ENCODE data around the gene IKBKG. TPM values are rescaled to one million over a fixed set of nuclear protein-coding genes. Genes with fewer than 3 reads are reported as not detected.
"Not testable (repeated sequence)": the region's sequence is repeated elsewhere in the genome, so short reads cannot be mapped to it uniquely, and the experiment has no call there.

IKBKG gene
- polyA plus RNA-seq, 1 of the 3 experiments (the other 2 are of a cell fraction): 36.4 TPM

DNA sequence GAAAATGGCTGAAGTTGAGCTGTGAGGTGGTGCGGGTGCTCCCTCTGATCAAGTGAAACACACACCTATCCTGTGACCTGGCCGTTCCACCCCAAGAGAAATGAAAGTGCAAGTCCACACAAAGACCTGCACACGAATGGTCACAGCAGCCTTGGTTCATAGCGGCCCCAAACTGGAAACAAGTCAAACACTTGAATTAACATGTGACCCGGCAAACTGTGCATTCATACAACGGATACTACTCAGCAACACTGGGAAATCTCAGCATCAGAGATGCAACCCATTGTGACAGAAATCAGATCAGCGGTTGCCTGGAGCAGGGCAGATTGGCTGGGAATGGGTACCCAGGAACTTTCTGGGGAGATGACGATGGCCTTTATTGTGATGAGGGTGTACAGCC is 8.3 kb upstream of the IKBKG start:
- TF ChIP-seq SMC3 (IDR thresholded peaks at IDR 0.05; ENCODE audit: low read depth, low read length): no peak
- no peak for TF ChIP-seq ELF1 (IDR thresholded peaks at IDR 0.05)
- TF ChIP-seq, protein P1, sequence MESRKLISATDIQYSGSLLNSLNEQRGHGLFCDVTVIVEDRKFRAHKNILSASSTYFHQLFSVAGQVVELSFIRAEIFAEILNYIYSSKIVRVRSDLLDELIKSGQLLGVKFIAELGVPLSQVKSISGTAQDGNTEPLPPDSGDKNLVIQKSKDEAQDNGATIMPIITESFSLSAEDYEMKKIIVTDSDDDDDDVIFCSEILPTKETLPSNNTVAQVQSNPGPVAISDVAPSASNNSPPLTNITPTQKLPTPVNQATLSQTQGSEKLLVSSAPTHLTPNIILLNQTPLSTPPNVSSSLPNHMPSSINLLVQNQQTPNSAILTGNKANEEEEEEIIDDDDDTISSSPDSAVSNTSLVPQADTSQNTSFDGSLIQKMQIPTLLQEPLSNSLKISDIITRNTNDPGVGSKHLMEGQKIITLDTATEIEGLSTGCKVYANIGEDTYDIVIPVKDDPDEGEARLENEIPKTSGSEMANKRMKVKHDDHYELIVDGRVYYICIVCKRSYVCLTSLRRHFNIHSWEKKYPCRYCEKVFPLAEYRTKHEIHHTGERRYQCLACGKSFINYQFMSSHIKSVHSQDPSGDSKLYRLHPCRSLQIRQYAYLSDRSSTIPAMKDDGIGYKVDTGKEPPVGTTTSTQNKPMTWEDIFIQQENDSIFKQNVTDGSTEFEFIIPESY (IDR thresholded peaks at IDR 0.05; ENCODE audit: borderline replicate concordance, low read depth): no peak
- peak; percentile 69 for TF ChIP-seq TCF12 (IDR thresholded peaks at IDR 0.05)
- no peak for TF ChIP-seq EZH2phosphoT487 (IDR thresholded peaks at IDR 0.05; ENCODE audit: borderline replicate concordance, low read depth)
- TF ChIP-seq, protein P2, sequence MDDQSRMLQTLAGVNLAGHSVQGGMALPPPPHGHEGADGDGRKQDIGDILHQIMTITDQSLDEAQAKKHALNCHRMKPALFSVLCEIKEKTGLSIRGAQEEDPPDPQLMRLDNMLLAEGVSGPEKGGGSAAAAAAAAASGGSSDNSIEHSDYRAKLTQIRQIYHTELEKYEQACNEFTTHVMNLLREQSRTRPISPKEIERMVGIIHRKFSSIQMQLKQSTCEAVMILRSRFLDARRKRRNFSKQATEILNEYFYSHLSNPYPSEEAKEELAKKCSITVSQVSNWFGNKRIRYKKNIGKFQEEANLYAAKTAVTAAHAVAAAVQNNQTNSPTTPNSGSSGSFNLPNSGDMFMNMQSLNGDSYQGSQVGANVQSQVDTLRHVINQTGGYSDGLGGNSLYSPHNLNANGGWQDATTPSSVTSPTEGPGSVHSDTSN (IDR thresholded peaks at IDR 0.05): peak; percentile 62
- TF ChIP-seq GATA2 (CRISPR knock-in tag; IDR thresholded peaks at IDR 0.05): peak; percentile 62; the same call in 1 of the 2 replicates
- TF ChIP-seq SIN3A (IDR thresholded peaks at IDR 0.05; ENCODE audit: borderline replicate concordance, low read depth, low read length): 0 out of 2 replicates have a peak, but pooled peaks have one; percentile 38
- peak; percentile 61; the same call in 1 of the 2 replicates for TF ChIP-seq RCOR1 (IDR thresholded peaks at IDR 0.05; ENCODE audit: low read length)
- TF ChIP-seq EP300 (IDR thresholded peaks at IDR 0.05; ENCODE audit: borderline replicate concordance in 1 of 2, low read depth in 1 of 2, low read length in 1 of 2): peak in 1 of 2 experiments; percentile 59; a peak in 2 of 4 replicates
- TF ChIP-seq CHD2 (IDR thresholded peaks at IDR 0.05; ENCODE audit: low read length, partially characterized antibody): peak; percentile 24
- no peak for TF ChIP-seq YY1 (IDR thresholded peaks at IDR 0.05; ENCODE audit: low read depth)
- TF ChIP-seq MXI1 (IDR thresholded peaks at IDR 0.05; ENCODE audit: low read depth, low read length): peak; percentile 71; the same call in 1 of the 2 replicates
- TF ChIP-seq POLR2AphosphoS5 (IDR thresholded peaks at IDR 0.05; ENCODE audit: low read depth, low read length): no peak; the same call in 1 of the 2 replicates
- no peak overlapping the region for H2AFZ ChIP-seq (ENCODE audit: low read depth)
- H3K27me3 ChIP-seq (ENCODE audit: insufficient read depth): no peaks in the 10 kb centered on the region; the same call in 1 of the 2 replicates
- ChIA-PET POLR2A (interaction anchor here (2.0 kb wide), 1 partner anchor 12 kb away, joined by 5 read pairs; no protein-coding TSS in a partner anchor), CTCF (no interaction called here)
- H3K9me3 ChIP-seq: no peaks in the 10 kb centered on the region
- peaks cover 3 to 5% of the 10 kb centered on the region in 2 experiments for H3K36me3 ChIP-seq (replicated peaks in 1 of 2; ENCODE audit: control insufficient read depth in 1 of 2, insufficient read depth in 2 of 2, low read length in 1 of 2)
- H3F3A ChIP-seq (replicated peaks; ENCODE audit: insufficient read depth): no peaks in the 10 kb centered on the region
- H3K9ac ChIP-seq: no peak overlapping the region
- peaks cover 24% of the 10 kb centered on the region; the same call in 1 of the 2 replicates for H3K79me2 ChIP-seq (ENCODE audit: insufficient read depth)
- no peaks in the 10 kb centered on the region for H3K9me2 ChIP-seq
- H4K20me1 ChIP-seq (ENCODE audit: insufficient read depth): no peaks in the 10 kb centered on the region
- peak; percentile 57 for DNase-seq
- H3K4me3 ChIP-seq (ENCODE audit: low read depth in 2 of 2, low read length in 1 of 2): peak overlapping the region in 1 of 2 experiments; percentile 29; a peak in 1 of 4 replicates
- peak overlapping the region; percentile 62 for H3K4me2 ChIP-seq
- WGBS (ENCODE audit: low lambda C conversion rate): 21% methylated on average over 8 of the region's 8 CpGs
- H3K4me1 ChIP-seq (ENCODE audit: control insufficient read depth in 1 of 2, insufficient read depth in 2 of 2, low read depth in 1 of 2, low read length in 1 of 2): peaks cover 15 to 16% of the 10 kb centered on the region in 2 experiments; a peak in 3 of 4 replicates
- peak overlapping the region; percentile 27 to 39; a peak in 3 of 4 replicates for H3K27ac ChIP-seq (ENCODE audit: low read depth in 2 of 2, low read length in 1 of 2)

DNA sequence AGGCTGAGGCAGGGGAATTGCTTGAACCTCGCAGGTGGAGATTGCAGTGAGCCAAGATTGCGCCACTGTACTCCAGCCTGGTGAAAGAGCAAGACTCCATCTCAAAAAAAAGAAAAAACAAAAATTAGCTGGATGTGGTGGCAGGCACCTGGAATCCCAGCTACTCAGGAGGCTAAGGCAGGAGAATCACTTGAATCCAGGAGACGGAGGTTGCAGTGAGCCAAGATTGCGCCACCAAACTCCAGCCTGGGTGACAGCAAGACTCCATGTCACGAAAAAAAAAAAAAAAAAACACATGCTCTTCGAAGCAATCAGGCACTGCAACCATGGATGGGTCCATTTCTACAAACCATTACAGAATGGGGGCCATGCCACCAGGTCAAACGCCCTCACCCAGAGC is 7.1 kb upstream of the IKBKG start:
- POLR2A ChIA-PET: interaction anchor here (2.0 kb wide), 1 partner anchor 13 kb away, joined by 5 read pairs; no protein-coding TSS in a partner anchor
- Histone ChIP-seq H3K4me1 (ENCODE audit: control insufficient read depth in 1 of 2, insufficient read depth in 2 of 2, low read depth in 1 of 2, low read length in 1 of 2) (peaks cover 11 to 16% of the 10 kb centered on the region in 2 experiments; a peak in 3 of 4 replicates), H3K79me2 (ENCODE audit: insufficient read depth) (peaks cover 32% of the 10 kb centered on the region)
- H2AFZ ChIP-seq (ENCODE audit: low read depth); H3K9ac ChIP-seq; H3K9me2 ChIP-seq; H3K36me3 ChIP-seq (replicated peaks in 1 of 2; ENCODE audit: control insufficient read depth in 1 of 2, insufficient read depth in 2 of 2, low read length in 1 of 2); H3K27me3 ChIP-seq (ENCODE audit: insufficient read depth); DNase-seq; H3K4me3 ChIP-seq (ENCODE audit: low read depth in 2 of 2, low read length in 1 of 2); H3K9me3 ChIP-seq; H3K27ac ChIP-seq (ENCODE audit: low read depth in 2 of 2, low read length in 1 of 2); H4K20me1 ChIP-seq (ENCODE audit: insufficient read depth); H3F3A ChIP-seq (replicated peaks; ENCODE audit: insufficient read depth); H3K4me2 ChIP-seq; CTCF ChIA-PET: not testable (repeated sequence)
- WGBS (ENCODE audit: low lambda C conversion rate): 68% methylated on average over 7 of the region's 7 CpGs

Data from SK-N-SH (cell line).